Measurements from ENCODE around the gene CLNK. TPM values are rescaled to one million over a fixed set of nuclear protein-coding genes. Genes with fewer than 3 reads are reported as not detected.

The CLNK gene
- total and polyA plus RNA-seq, 2 of the 13 experiments (the other 11 are each of a cell fraction or from before 2014, with no cell fraction given), result not detected

- no peak for TF ChIP-seq REST (IDR thresholded peaks at IDR 0.05; ENCODE audit: borderline replicate concordance in 1 of 2, low read depth in 1 of 2, low read length in 2 of 2)
These were observed 85.7 kb downstream of the CLNK start (continued) for GRCh38 chr4:10598829-10599228.

GRCh38 chr4:10596586-10597290, 87.8 kb downstream of the CLNK start:
- H3K36me3 ChIP-seq (replicated peaks in 1 of 2; ENCODE audit: control insufficient read depth in 1 of 2, insufficient read depth in 2 of 2, low read length in 2 of 2), result no peaks in the 10 kb centered on the region
- ATAC-seq, result no peak
- WGBS (ENCODE audit: low lambda C conversion rate), result 2% methylated on average over 2 of the region's 2 CpGs

More at GRCh38 chr4:10596586-10597290, 87.8 kb downstream of the CLNK start:
- in situ Hi-C loops (cut with HindIII; ENCODE audit: extremely low pct_ligation_motif_present, low pct_unique_long_range_greater_than_20kb) (loop anchor here (25.0 kb wide), 1 partner anchor 1116 kb away; no protein-coding TSS in a partner anchor), intact Hi-C loops (cut with micrococcal nuclease; ENCODE audit: unreplicated experiment) (no loop called here)
- POLR2A ChIA-PET, result no interaction called here
- Histone ChIP-seq H3K27me3 (ENCODE audit: control insufficient read depth in 1 of 2, insufficient read depth in 2 of 2, low read length in 2 of 2) (no peaks in the 10 kb centered on the region), H3K4me2 (ENCODE audit: low read depth, low read length) (no peak overlapping the region), H3K27ac (ENCODE audit: extremely low read length, insufficient read depth, low read length) (no peak overlapping the region), H3K4me3 (replicated peaks in 1 of 3; ENCODE audit: insufficient read depth in 1 of 3, low read depth in 2 of 3, low read length in 3 of 3) (no peak overlapping the region), H3K9me3 (ENCODE audit: low read length) (no peaks in the 10 kb centered on the region), H4K20me1 (ENCODE audit: insufficient read depth, low read length) (no peaks in the 10 kb centered on the region), H3K9ac (ENCODE audit: insufficient read depth, low read depth, low read length) (no peak overlapping the region), H3K4me1 (ENCODE audit: insufficient read depth, low read length) (no peaks in the 10 kb centered on the region), H3K79me2 (ENCODE audit: insufficient read depth, low read length) (no peaks in the 10 kb centered on the region), H2AFZ (ENCODE audit: low read length) (no peak overlapping the region)
- no peak for DNase-seq (ENCODE audit: low spot score)
- no peak for TF ChIP-seq ZNF790 (CRISPR knock-in tag; IDR thresholded peaks at IDR 0.05; ENCODE audit: borderline replicate concordance)
- FAIRE-seq, result no peak
- CTCF ChIA-PET (ENCODE audit: low intra/inter-chr PET ratio, low total read pairs), result no interaction called here
- no TSS peak for BruUV-seq (replicated peaks)
